ENCODE measurements around the gene HSPA6.
"Not testable (repeated sequence)": the region's sequence is repeated elsewhere in the genome, so short reads cannot be mapped to it uniquely, and the experiment has no call there.

DNA sequence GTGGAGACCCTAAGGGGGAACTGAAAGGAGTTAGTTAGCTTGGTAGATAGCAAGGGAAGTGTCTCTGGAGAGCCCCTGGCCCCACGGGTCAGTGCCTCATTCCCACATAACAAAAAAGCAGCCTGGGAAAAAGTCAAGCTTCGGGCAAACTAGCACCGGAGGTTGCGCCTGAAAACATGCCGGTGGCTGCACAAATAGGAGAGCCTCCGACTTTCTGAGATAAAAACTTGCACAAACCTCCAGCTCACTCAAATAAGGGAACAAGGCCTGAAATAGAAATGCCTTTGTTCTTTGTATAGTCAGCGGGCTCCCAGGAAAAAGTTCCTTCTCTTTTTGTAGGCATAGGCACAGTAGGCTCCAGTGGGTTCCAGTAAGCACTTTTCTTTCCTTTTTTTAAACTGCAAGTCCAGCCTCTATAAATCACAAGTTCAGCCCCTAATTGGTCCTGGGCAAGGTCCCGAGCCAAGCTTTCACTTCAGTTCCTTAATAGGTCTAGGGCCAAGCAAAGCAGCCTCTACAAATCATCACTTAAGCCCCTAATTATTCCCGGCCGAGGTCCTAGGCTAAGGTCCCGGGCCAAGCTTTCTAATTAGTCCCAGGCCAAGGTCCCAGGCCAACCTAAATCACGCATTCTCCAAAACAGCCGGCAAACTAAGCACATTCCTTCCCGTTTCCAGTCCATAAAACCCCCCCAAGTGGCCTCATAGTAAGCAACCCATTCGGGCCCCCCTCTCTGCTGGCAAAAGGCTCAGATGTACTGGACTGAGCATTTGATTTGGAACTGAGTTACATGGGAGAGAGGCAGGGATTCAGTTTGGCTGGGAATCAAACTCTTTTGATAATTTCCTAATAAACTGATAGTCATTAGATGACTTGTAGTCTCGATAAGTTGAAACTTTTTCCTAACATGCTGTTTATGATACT is 8.6 kb downstream of the HSPA6 start:
- TF ChIP-seq, protein P1, sequence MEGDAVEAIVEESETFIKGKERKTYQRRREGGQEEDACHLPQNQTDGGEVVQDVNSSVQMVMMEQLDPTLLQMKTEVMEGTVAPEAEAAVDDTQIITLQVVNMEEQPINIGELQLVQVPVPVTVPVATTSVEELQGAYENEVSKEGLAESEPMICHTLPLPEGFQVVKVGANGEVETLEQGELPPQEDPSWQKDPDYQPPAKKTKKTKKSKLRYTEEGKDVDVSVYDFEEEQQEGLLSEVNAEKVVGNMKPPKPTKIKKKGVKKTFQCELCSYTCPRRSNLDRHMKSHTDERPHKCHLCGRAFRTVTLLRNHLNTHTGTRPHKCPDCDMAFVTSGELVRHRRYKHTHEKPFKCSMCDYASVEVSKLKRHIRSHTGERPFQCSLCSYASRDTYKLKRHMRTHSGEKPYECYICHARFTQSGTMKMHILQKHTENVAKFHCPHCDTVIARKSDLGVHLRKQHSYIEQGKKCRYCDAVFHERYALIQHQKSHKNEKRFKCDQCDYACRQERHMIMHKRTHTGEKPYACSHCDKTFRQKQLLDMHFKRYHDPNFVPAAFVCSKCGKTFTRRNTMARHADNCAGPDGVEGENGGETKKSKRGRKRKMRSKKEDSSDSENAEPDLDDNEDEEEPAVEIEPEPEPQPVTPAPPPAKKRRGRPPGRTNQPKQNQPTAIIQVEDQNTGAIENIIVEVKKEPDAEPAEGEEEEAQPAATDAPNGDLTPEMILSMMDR (IDR thresholded peaks at IDR 0.05; ENCODE audit: poor library complexity), result not testable (repeated sequence)
- TF ChIP-seq EZH2 (IDR thresholded peaks at IDR 0.05; ENCODE audit: borderline replicate concordance), result not testable (repeated sequence)
